K562 (cell line): ENCODE data around the gene ZNF77. TPM values are rescaled to one million over a fixed set of nuclear protein-coding genes. Genes with fewer than 3 reads are reported as not detected.

Experiments
- ATAC-seq: fragments of 200-7000 bp; cut with Tn5 transposase; 3 replicates; pipeline ENCODE4 v1.9.1; 2020; ENCODE audit warnings: moderate library complexity
- BruUV-seq: library from RNA; stranded (reverse); fragments of 400-500 nt; replicated peaks from 2 replicates; lab custom pipeline; 2021; lab: Mats Ljungman, UMichigan
- CTCF ChIA-PET: fragments of 300-600 bp; formaldehyde crosslinking; extraction: SDS; loops from one replicate; lab custom pipeline; 2021; ENCODE audit warnings: low intra/inter-chr PET ratio; lab: Yijun Ruan, JAX
- POLR2A ChIA-PET: fragments of 300-600, 350-650 bp; sonication (Branson Sonifier 250); formaldehyde crosslinking; extraction: SDS; loops from one replicate; lab custom pipeline; 2021; ENCODE audit warnings: antibody characterized with exemption, inconsistent platforms; lab: Yijun Ruan, JAX
- DNase-seq, 4 experiments: peaks; one replicate each; pipeline versions ENCODE4 v3.0.0 to v3.0.0-alpha.2; 2011 to 2018; ENCODE audit warnings: low spot score in 3 of 4, mixed read lengths in 3 of 4; ENCODE audit errors: extremely low read depth in 1 of 4
- FAIRE-seq: peaks from 2 replicates; lab custom pipeline; 2011; peaks lifted over from hg19 to GRCh38; lab: Jason Lieb, UNC
- H2AFZ ChIP-seq: 2 replicates; pipeline ENCODE4 v1.6.0; 2011; ENCODE audit warnings: low read depth, low read length, control low read depth, inconsistent platforms
- H3K27ac ChIP-seq: fragments of 200-600 bp; 3 replicates; pipeline ENCODE4 v1.8.0; 2011; ENCODE audit warnings: low read depth, mild to moderate bottlenecking, control low read depth, inconsistent platforms, low read length, moderate library complexity, mixed read lengths; ENCODE audit errors: extremely low read depth
- H3K27me3 ChIP-seq, 2 experiments: fragments of 300-600 bp in 1 of 2; 2 replicates in 1 of 2; 3 replicates in 1 of 2; pipeline versions ENCODE4 v1.6.0 to v1.8.0; 2011; ENCODE audit warnings: inconsistent platforms in 2 of 2, low read length in 2 of 2, mild to moderate bottlenecking in 1 of 2, mixed read lengths in 1 of 2, moderate library complexity in 1 of 2; ENCODE audit not compliant: control insufficient read depth in 2 of 2, insufficient read depth in 2 of 2
- H3K36me3 ChIP-seq: fragments of 300-600 bp; 3 replicates; pipeline ENCODE4 v1.8.0; 2011; ENCODE audit warnings: mild to moderate bottlenecking, low read length, inconsistent platforms; ENCODE audit not compliant: control insufficient read depth, insufficient read depth
- H3K4me1 ChIP-seq, 2 experiments: fragments of 200-600 bp in 1 of 2; replicated peaks in 1 of 2; 2 replicates in 1 of 2; 3 replicates in 1 of 2; pipeline versions ENCODE4 v1.5.1 to v1.8.0; 2011; ENCODE audit warnings: inconsistent platforms in 2 of 2, low read length in 2 of 2, mild to moderate bottlenecking in 1 of 2, mixed read lengths in 1 of 2, moderate library complexity in 1 of 2; ENCODE audit not compliant: control insufficient read depth in 2 of 2, insufficient read depth in 2 of 2
- H3K4me2 ChIP-seq: 2 replicates; pipeline ENCODE4 v1.6.1; 2011; ENCODE audit warnings: low read length, control low read depth, inconsistent platforms, mixed read lengths; ENCODE audit not compliant: insufficient read depth
- H3K4me3 ChIP-seq: fragments of 200-600 bp; sonication (generic), shearing (Covaris generic); 2 replicates; pipeline ENCODE4 v1.5.1; 2016; ENCODE audit warnings: control low read depth, inconsistent platforms
- H3K79me2 ChIP-seq: fragments of 200-600 bp; 3 replicates; pipeline ENCODE4 v1.8.0; 2011; ENCODE audit warnings: low read length, inconsistent platforms; ENCODE audit not compliant: control insufficient read depth, insufficient read depth
- H3K9ac ChIP-seq, 2 experiments: 2 replicates each; pipeline versions ENCODE4 v1.6.0 to v1.6.1; 2011; ENCODE audit warnings: low read depth in 2 of 2, low read length in 2 of 2, control low read depth in 1 of 2, inconsistent platforms in 1 of 2, mild to moderate bottlenecking in 1 of 2, mixed read lengths in 1 of 2; ENCODE audit not compliant: insufficient read depth in 1 of 2
- H3K9me1 ChIP-seq: one replicate; pipeline ENCODE4 v1.6.0; 2011; ENCODE audit warnings: inconsistent platforms, mild to moderate bottlenecking, low read length, moderate library complexity; ENCODE audit not compliant: control insufficient read depth, insufficient read depth
- H3K9me3 ChIP-seq: replicated peaks from 2 replicates; pipeline ENCODE4 v1.5.1; 2011; ENCODE audit warnings: low read depth, low read length, inconsistent platforms; ENCODE audit not compliant: control insufficient read depth, insufficient read depth
- H4K20me1 ChIP-seq: replicated peaks from 2 replicates; pipeline ENCODE4 v1.6.1; 2011; ENCODE audit warnings: low read length, inconsistent platforms, mixed read lengths; ENCODE audit not compliant: control insufficient read depth, insufficient read depth
- KLF16 ChIP-seq: IDR thresholded peaks from 2 replicates; pipeline ENCODE4 v1.6.1; 2016; ENCODE audit warnings: antibody characterized with exemption
- NR2C1 ChIP-seq, 2 experiments: fragments of 450-650 bp; IDR thresholded peaks; 2 replicates each; pipeline ENCODE4 v1.6.1; 2017; ENCODE audit warnings: mild to moderate bottlenecking in 2 of 2, antibody characterized with exemption in 1 of 2, inconsistent platforms in 1 of 2, missing compliant biosample characterization in 1 of 2, missing genetic modification characterization in 1 of 2
- POLR2H ChIP-seq: IDR thresholded peaks from 2 replicates; pipeline ENCODE4 v1.6.1; 2016; ENCODE audit warnings: missing genetic modification characterization, low read depth, mild to moderate bottlenecking, control low read depth, missing compliant biosample characterization, moderate library complexity
- ZNF785 ChIP-seq: fragments of 250-450 bp; sonication (Bioruptor Pico); IDR thresholded peaks from 2 replicates; pipeline ENCODE4 v1.4.0; 2020; ENCODE audit warnings: mild to moderate bottlenecking
- WGBS: fragments of 100-300 bp; shearing (Covaris generic); methylation state at CpG from one replicate; pipeline ENCODE4 v1.1.6; 2016; ENCODE audit warnings: low coverage, mixed read lengths; ENCODE audit not compliant: insufficient coverage; ENCODE audit errors: missing lambda C conversion rate; 5-methylcytosine and 5-hydroxymethylcytosine counted together
- in situ Hi-C: fragments of 300-500 bp; cut with MboI; formaldehyde crosslinking; loops from 4 replicates; pipeline ENCODE4 v1.15.0; 2018; ENCODE audit warnings: inconsistent platforms, mixed read lengths
- intact Hi-C: fragments of 100-400 bp; cut with micrococcal nuclease; formaldehyde crosslinking; loops from 2 replicates; pipeline ENCODE4 v1.14.2; 2022
- polyA plus RNA-seq, 8 experiments: library from polyadenylated mRNA; depleted of rRNA in 4 of 8; stranded (reverse) in 5 of 8; unstranded in 3 of 8; fragments of >200 nt; fragmentation: Nextera tagmentation in 2 of 8; fragmentation: Illumina TruSeq in 1 of 8; extraction: Ambion mirVana in 2 of 8; extraction: Trizol in 1 of 8; gene quantifications; 2 replicates each; pipeline versions ENCODE4 v1.2.1 to v1.2.3, GENCODE V29; 2011 to 2014; ENCODE audit warnings: inconsistent platforms in 1 of 8, missing spikeins in 1 of 8
- total RNA-seq, 7 experiments: library from RNA; depleted of rRNA in 6 of 7; stranded (reverse); fragments of >200 nt in 6 of 7; fragmentation: Illumina TruSeq in 2 of 7; extraction: Trizol in 2 of 7; gene quantifications; 2 replicates each; pipeline versions ENCODE4 v1.2.1 to v1.2.3, GENCODE V29; 2011 to 2021; ENCODE audit warnings: low replicate concordance in 1 of 7
- TF ChIP-seq, protein P1 (sequence below): fragments of 450-650 bp; formaldehyde crosslinking; IDR thresholded peaks from 2 replicates; pipeline ENCODE4 v1.4.0; 2020; ENCODE audit warnings: mild to moderate bottlenecking, moderate library complexity
- TF ChIP-seq, protein P2 (sequence below): sonication (generic); formaldehyde crosslinking; IDR thresholded peaks from 2 replicates; pipeline ENCODE4 v1.8.1; 2023; ENCODE audit warnings: mild to moderate bottlenecking, missing genetic modification reagents, moderate library complexity
- TF ChIP-seq, protein P3 (sequence below): fragments of 450-650 bp; IDR thresholded peaks from 2 replicates; pipeline ENCODE4 v1.6.1; 2018; ENCODE audit warnings: mild to moderate bottlenecking, low read depth; ENCODE audit not compliant: partially characterized antibody

Gene ZNF77
- total and polyA plus RNA-seq, 9 of the 15 experiments (the other 6 are each of a cell fraction or from before 2014, with no cell fraction given): 4.3 to 14.5 (median 7.7) TPM

DNA sequence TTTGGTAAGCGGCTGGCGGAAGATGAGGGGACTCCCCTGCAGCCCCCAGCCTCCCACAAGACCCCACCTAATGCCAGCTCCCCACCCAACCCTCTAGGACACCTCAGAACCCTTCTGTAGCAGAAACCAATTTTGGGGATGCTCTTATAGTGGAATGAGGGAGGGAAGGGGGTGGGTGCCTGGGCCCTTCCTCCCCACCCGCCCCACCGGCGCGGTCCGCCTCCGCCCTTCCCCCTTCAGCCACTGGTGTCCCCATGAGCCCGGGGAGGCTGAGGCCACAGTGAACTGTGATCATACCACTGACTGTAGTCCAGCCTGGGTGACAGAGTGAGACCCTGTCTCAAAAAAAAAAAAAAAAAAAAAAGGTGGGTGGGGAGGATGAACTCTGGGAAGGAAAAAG lies 48.8 kb upstream of the ZNF77 start (continued):
- TF ChIP-seq, protein P1, sequence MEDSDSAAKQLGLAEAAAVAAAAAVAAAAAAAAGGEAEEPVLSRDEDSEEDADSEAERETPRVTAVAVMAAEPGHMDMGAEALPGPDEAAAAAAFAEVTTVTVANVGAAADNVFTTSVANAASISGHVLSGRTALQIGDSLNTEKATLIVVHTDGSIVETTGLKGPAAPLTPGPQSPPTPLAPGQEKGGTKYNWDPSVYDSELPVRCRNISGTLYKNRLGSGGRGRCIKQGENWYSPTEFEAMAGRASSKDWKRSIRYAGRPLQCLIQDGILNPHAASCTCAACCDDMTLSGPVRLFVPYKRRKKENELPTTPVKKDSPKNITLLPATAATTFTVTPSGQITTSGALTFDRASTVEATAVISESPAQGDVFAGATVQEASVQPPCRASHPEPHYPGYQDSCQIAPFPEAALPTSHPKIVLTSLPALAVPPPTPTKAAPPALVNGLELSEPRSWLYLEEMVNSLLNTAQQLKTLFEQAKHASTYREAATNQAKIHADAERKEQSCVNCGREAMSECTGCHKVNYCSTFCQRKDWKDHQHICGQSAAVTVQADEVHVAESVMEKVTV (CRISPR knock-in tag): no peak
- TF ChIP-seq ZNF785 (CRISPR knock-in tag) (no peak), KLF16 (no peak), NR2C1 (IDR thresholded peaks at IDR 0.05) (no peak), NR2C1 (tag; IDR thresholded peaks at IDR 0.05) (no peak)
- TF ChIP-seq, protein P2, sequence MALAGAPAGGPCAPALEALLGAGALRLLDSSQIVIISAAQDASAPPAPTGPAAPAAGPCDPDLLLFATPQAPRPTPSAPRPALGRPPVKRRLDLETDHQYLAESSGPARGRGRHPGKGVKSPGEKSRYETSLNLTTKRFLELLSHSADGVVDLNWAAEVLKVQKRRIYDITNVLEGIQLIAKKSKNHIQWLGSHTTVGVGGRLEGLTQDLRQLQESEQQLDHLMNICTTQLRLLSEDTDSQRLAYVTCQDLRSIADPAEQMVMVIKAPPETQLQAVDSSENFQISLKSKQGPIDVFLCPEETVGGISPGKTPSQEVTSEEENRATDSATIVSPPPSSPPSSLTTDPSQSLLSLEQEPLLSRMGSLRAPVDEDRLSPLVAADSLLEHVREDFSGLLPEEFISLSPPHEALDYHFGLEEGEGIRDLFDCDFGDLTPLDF (CRISPR knock-in tag): no peak

DNA sequence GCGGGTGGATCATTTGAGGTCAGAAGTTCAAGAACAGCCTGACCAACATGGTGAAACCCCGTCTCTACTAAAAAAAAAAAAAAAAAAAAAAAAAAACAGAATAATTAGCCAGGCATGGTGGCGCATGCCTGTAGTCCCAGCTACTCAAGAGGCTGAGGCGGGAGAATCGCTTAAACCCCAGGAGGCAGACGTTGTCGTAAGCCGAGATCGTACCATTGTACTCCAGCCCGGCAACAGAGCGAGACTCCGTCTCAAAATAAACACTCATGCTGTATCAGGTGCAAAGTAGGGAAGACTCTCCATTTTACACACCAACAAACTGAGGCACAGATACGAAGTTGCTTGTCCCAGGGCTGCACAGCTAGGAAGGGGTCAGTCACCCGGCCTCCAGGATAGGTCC lies 48.2 kb upstream of the ZNF77 start:
- ATAC-seq: no peak
- ChIA-PET CTCF (no interaction called here), POLR2A (interaction anchor here (0.8 kb wide), 1 partner anchor 39 kb away, joined by 6 read pairs; no protein-coding TSS in a partner anchor)
- intact Hi-C loops (no loop called here), in situ Hi-C loops (no loop called here)
- Histone ChIP-seq H4K20me1 (no peaks in the 10 kb centered on the region; the same call in 1 of the 2 replicates), H3K27me3 (peaks cover 0 to 7% of the 10 kb centered on the region in 2 experiments; a peak in 1 of 5 replicates), H3K9ac (peak overlapping the region in 1 of 2 experiments; percentile 70; a peak in 1 of 4 replicates), H3K9me3 (0 out of 2 replicates have a peak, but pooled peaks cover 2% of the 10 kb centered on the region), H3K27ac (no peak overlapping the region), H3K4me3 (no peak overlapping the region), H3K4me2 (no peak overlapping the region), H2AFZ (0 out of 2 replicates have a peak overlapping the region, but pooled peaks have one; percentile 24), H3K36me3 (no peaks in the 10 kb centered on the region), H3K79me2 (no peaks in the 10 kb centered on the region), H3K4me1 (peaks cover 0 to 17% of the 10 kb centered on the region in 2 experiments; a peak in 3 of 5 replicates), H3K9me1 (no peaks in the 10 kb centered on the region)
- no peak for DNase-seq
- BruUV-seq: no TSS peak
- no peak for FAIRE-seq
- WGBS: 40% methylated on average over 12 of the region's 14 CpGs
- TF ChIP-seq, protein P3, sequence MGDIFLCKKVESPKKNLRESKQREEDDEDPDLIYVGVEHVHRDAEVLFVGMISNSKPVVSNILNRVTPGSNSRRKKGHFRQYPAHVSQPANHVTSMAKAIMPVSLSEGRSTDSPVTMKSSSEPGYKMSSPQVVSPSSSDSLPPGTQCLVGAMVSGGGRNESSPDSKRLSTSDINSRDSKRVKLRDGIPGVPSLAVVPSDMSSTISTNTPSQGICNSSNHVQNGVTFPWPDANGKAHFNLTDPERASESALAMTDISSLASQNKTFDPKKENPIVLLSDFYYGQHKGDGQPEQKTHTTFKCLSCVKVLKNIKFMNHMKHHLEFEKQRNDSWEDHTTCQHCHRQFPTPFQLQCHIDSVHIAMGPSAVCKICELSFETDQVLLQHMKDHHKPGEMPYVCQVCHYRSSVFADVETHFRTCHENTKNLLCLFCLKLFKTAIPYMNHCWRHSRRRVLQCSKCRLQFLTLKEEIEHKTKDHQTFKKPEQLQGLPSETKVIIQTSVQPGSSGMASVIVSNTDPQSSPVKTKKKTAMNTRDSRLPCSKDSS: no peak
- no peak for TF ChIP-seq POLR2H
